Stimulated activated CD8-positive, alpha-beta memory T cell treated with anti-CD3 and anti-CD28 coated beads, Interleukin-7, amount 100 ng/mL, for 4 hours (primary cell): Measurements from ENCODE around the gene CHST9.
"Not testable (repeated sequence)": the region's sequence is repeated elsewhere in the genome, so short reads cannot be mapped to it uniquely, and the experiment has no call there.

Source experiments
- DNase-seq, 2 donors: peaks; one replicate each; pipeline ENCODE4 v3.0.0-alpha.2; 2020; ENCODE audit warnings: low read depth in 2 of 2

CHST9 gene

GRCh38 chr18:27094621-27095020 lies 90.5 kb downstream of the CHST9 start:
- no peak for DNase-seq

GRCh38 chr18:27093290-27093689 lies 91.8 kb downstream of the CHST9 start:
- not testable (repeated sequence) for DNase-seq

GRCh38 chr18:27081701-27082100 lies 103.4 kb downstream of the CHST9 start:
- DNase-seq = no peak

GRCh38 chr18:27075828-27076227 lies 109.3 kb downstream of the CHST9 start:
- no peak for DNase-seq

- DNase-seq = no peak
These were observed 111.7 kb downstream of the CHST9 start for GRCh38 chr18:27073404-27073830.

GRCh38 chr18:27064673-27065072 lies 120.4 kb downstream of the CHST9 start:
- no peak for DNase-seq

GRCh38 chr18:27062802-27063201 lies 122.3 kb downstream of the CHST9 start:
- no peak for DNase-seq

- DNase-seq = no peak
These were observed 123.5 kb downstream of the CHST9 start for GRCh38 chr18:27061488-27062095.

- DNase-seq = no peak
These were observed 127.4 kb downstream of the CHST9 start for GRCh38 chr18:27057519-27058234.

- DNase-seq = no peak
These were observed 130.2 kb downstream of the CHST9 start for GRCh38 chr18:27054926-27055325.

GRCh38 chr18:27049969-27050368 lies 135.1 kb downstream of the CHST9 start:
- DNase-seq = no peak

- DNase-seq = no peak
These were observed 139.8 kb downstream of the CHST9 start for GRCh38 chr18:27045342-27045741.

- no peak for DNase-seq
These were observed 142.9 kb downstream of the CHST9 start for GRCh38 chr18:27042177-27042576.

GRCh38 chr18:27040796-27041195 lies 144.3 kb downstream of the CHST9 start:
- no peak for DNase-seq

GRCh38 chr18:27033722-27034121 lies 151.4 kb downstream of the CHST9 start:
- no peak for DNase-seq

GRCh38 chr18:27030421-27030820 lies 154.7 kb downstream of the CHST9 start:
- DNase-seq = no peak

- no peak for DNase-seq
These were observed 162.6 kb downstream of the CHST9 start for GRCh38 chr18:27022477-27022876.

- no peak for DNase-seq
These were observed 167.1 kb downstream of the CHST9 start for GRCh38 chr18:27017901-27018500.

- no peak for DNase-seq
These were observed 170.3 kb downstream of the CHST9 start for GRCh38 chr18:27014841-27015240.

GRCh38 chr18:27010784-27011183 lies 174.3 kb downstream of the CHST9 start:
- no peak for DNase-seq

- DNase-seq = no peak
These were observed 175.8 kb downstream of the CHST9 start for GRCh38 chr18:27009293-27009692.

- no peak for DNase-seq
These were observed 176.5 kb downstream of the CHST9 start for GRCh38 chr18:27008575-27008974.

GRCh38 chr18:27007880-27008279 lies 177.2 kb downstream of the CHST9 start:
- DNase-seq = no peak
